ENCODE results near the gene DARS1.

DNA sequence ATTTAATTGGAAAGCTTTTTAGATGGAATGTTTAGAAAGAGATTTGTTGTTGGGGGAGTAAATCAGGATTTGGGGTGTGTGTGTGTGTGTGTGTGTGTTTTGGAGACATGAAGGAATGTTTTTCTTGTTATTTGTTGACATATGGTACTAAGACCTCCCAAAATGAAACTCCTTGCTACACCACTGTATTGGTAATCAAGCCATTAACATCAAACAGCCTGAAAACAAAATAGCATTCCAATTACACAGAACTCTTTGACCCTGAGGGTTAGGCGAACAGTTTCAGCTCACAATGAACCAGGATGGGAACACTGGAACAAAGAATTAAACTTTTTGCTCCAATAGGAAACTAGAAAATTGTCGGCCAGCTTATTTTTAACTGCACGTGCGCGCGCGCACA lies 41.7 kb upstream of the DARS1 start:
- no peak for TF ChIP-seq POLR2AphosphoS5 (IDR thresholded peaks at IDR 0.05)
- no peak for TF ChIP-seq CTCF (IDR thresholded peaks at IDR 0.05)

Data from breast epithelium (tissue), 3 donors.